Activated CD4-positive, alpha-beta T cell treated with anti-CD3 and anti-CD28 coated beads for 24 hours (primary cell): ENCODE measurements around the gene RRP1.

Experiments used
- DNase-seq, 2 donors: peaks; one replicate each; pipeline ENCODE4 v3.0.0-alpha.2; 2020; ENCODE audit warnings: low read depth in 2 of 2

The RRP1 gene

GRCh38 chr21:43775795-43776430, 13.5 kb upstream of the RRP1 start, which contains the start of gene CSTB:
TSS of gene CSTB (minus strand) at chr21:43776308. CDS start at chr21:43776269, 39 bp downstream.
- peak; percentile 75 to 77 for DNase-seq

GRCh38 chr21:43777953-43778352, 11.4 kb upstream of the RRP1 start:
- no peak for DNase-seq

- no peak for DNase-seq
Observed at GRCh38 chr21:43778469-43779335, 10.7 kb upstream of the RRP1 start.

GRCh38 chr21:43779660-43780059, 9.7 kb upstream of the RRP1 start:
- DNase-seq: no peak

GRCh38 chr21:43781846-43782245, 7.5 kb upstream of the RRP1 start:
- no peak for DNase-seq

GRCh38 chr21:43782431-43783097, 6.8 kb upstream of the RRP1 start:
- no peak for DNase-seq

GRCh38 chr21:43783098-43783700, 6.2 kb upstream of the RRP1 start:
- no peak for DNase-seq

GRCh38 chr21:43785134-43785533, 4.2 kb upstream of the RRP1 start:
- DNase-seq: no peak

GRCh38 chr21:43786300-43786806, 3.0 kb upstream of the RRP1 start:
- no peak for DNase-seq

- no peak for DNase-seq
Observed at GRCh38 chr21:43786807-43787440, 2.5 kb upstream of the RRP1 start.

GRCh38 chr21:43790010-43790524, 690 bp downstream of the RRP1 start:
- DNase-seq: no peak

GRCh38 chr21:43792406-43792805, 3.0 kb downstream of the RRP1 start:
- DNase-seq: no peak

GRCh38 chr21:43793243-43793642, 3.9 kb downstream of the RRP1 start:
- no peak for DNase-seq

- DNase-seq: no peak
Observed at GRCh38 chr21:43794311-43794710, 4.9 kb downstream of the RRP1 start.

- no peak for DNase-seq
Observed at GRCh38 chr21:43794857-43795256, 5.5 kb downstream of the RRP1 start.

- no peak for DNase-seq
Observed at GRCh38 chr21:43797415-43797814, 8.0 kb downstream of the RRP1 start.

GRCh38 chr21:43797925-43798715, 8.7 kb downstream of the RRP1 start:
- no peak for DNase-seq

- DNase-seq: no peak
Observed at GRCh38 chr21:43799301-43799840, 10.0 kb downstream of the RRP1 start.

- no peak for DNase-seq
Observed at GRCh38 chr21:43800124-43800523, 10.7 kb downstream of the RRP1 start.

GRCh38 chr21:43800566-43800965, 11.2 kb downstream of the RRP1 start:
- no peak for DNase-seq
